ENCODE measurements around the gene DDC.

- TF ChIP-seq POLR2A (IDR thresholded peaks at IDR 0.05) (no peak), CTCF (IDR thresholded peaks at IDR 0.05) (no peak), POLR2AphosphoS5 (IDR thresholded peaks at IDR 0.05) (no peak)
Measured at GRCh38 chr7:50411332-50411731, 153.9 kb downstream of the DDC start.
